Glutamatergic neuron (in vitro differentiated cells): ENCODE data around the gene H2AZ1. TPM values are rescaled to one million over a fixed set of nuclear protein-coding genes. Genes with fewer than 3 reads are reported as not detected.
A peak's percentile ranks its signal among the peaks of the same experiment; 100 is the strongest.

ENCODE experiments used
- DNase-seq: peaks from one replicate; pipeline ENCODE4 v3.0.0; 2022
- H3K27ac Mint-ChIP-seq: one replicate; pipeline ENCODE4 v1.8.0; 2020; ENCODE audit warnings: mild to moderate bottlenecking, mixed read lengths, inconsistent platforms; ENCODE audit not compliant: unreplicated experiment
- H3K27me3 Mint-ChIP-seq: one replicate; pipeline ENCODE4 v1.8.0; 2020; ENCODE audit warnings: mild to moderate bottlenecking, moderate library complexity, mixed read lengths, inconsistent platforms; ENCODE audit not compliant: unreplicated experiment
- H3K36me3 Mint-ChIP-seq: one replicate; pipeline ENCODE4 v1.8.0; 2020; ENCODE audit warnings: mild to moderate bottlenecking, mixed read lengths, inconsistent platforms; ENCODE audit not compliant: unreplicated experiment
- H3K4me1 Mint-ChIP-seq: one replicate; pipeline ENCODE4 v1.8.0; 2020; ENCODE audit warnings: mild to moderate bottlenecking, low read depth, mixed read lengths, inconsistent platforms; ENCODE audit not compliant: unreplicated experiment
- H3K4me3 Mint-ChIP-seq: one replicate; pipeline ENCODE4 v1.8.0; 2020; ENCODE audit warnings: mild to moderate bottlenecking, mixed read lengths, inconsistent platforms; ENCODE audit not compliant: unreplicated experiment
- H3K9me3 Mint-ChIP-seq: one replicate; pipeline ENCODE4 v1.8.0; 2020; ENCODE audit warnings: mild to moderate bottlenecking, moderate library complexity, mixed read lengths, inconsistent platforms; ENCODE audit not compliant: unreplicated experiment
- CTCF ChIP-seq: fragments of 200-600 bp; sonication (generic); IDR thresholded peaks from one replicate; pipeline ENCODE4 v1.5.0; 2021; ENCODE audit not compliant: partially characterized antibody, unreplicated experiment
- total RNA-seq: library from RNA; stranded (reverse); fragmentation: NEBNext Ultra II Directional; extraction: Animal tissue kit (Norgen Biotek cat#: 25700); gene quantifications from one replicate; pipeline ENCODE4 v1.2.1, GENCODE V29; 2021; ENCODE audit not compliant: unreplicated experiment

Gene H2AZ1
- total RNA-seq, 1 donor from 2014 or later: 246 TPM

GRCh38 chr4:99950913-99951254, 809 bp upstream of the H2AZ1 start:
- no peak for DNase-seq
- peaks cover 3% of the 10 kb centered on the region for H3K9me3 Mint-ChIP-seq
- H3K36me3 Mint-ChIP-seq: peaks cover 2% of the 10 kb centered on the region
- H3K4me1 Mint-ChIP-seq: peaks cover 3% of the 10 kb centered on the region
- peaks cover 3% of the 10 kb centered on the region for H3K27me3 Mint-ChIP-seq
- TF ChIP-seq CTCF: no peak
- no peak overlapping the region for H3K27ac Mint-ChIP-seq
- H3K4me3 Mint-ChIP-seq: no peak overlapping the region

DNA sequence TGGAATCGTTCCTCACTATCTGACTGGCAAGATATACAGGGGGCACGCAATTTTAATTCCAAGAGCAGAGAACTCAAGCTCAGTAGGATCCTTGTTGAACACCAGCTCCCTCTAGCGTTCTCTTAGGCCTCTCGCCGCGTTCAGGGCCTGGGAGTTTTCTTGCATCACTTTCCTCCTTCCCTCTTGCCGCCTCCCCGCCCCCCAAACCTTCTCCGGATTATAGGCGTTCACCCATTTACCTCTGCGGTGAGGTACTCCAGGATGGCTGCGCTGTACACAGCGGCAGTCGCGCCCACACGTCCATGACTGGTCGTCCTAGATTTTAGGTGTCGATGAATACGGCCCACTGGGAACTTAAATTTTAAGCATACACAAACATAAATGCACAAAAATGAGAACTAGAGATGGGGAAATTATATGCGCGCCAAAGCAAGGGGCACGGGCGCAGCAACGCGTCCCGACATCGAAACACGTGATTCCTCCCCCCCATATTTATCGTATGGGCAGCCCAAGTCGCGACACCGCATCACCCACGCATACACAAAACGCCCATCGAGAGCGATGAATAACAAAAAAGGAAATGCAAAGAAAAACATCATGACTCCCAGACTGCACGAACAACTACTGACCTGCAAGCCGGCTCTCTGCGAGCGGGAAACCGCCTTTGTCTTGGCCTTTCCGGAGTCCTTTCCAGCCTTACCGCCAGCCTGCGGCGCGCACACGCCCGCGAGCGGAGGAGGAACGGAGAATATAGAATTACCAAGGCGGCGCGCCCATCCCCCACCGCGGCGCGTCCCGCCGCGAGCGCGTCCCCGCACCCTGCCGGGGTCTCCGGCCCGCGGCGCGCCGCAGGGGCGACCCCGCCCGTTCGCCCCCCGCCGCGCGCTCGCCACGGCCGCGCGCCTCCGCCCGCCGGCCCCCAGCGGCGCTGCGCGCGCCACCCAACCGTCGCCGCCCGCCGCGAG, 759 bp downstream of the H2AZ1 start:
- DNase-seq: peak; percentile 88
- Mint-ChIP-seq H3K27me3 (peaks cover 2% of the 10 kb centered on the region), H3K36me3 (no peaks in the 10 kb centered on the region), H3K27ac (no peak overlapping the region), H3K4me1 (peaks cover 7% of the 10 kb centered on the region), H3K9me3 (peaks cover 6% of the 10 kb centered on the region), H3K4me3 (no peak overlapping the region)
- TF ChIP-seq CTCF: peak; percentile 74

- peaks cover 2% of the 10 kb centered on the region for H3K27me3 Mint-ChIP-seq
- TF ChIP-seq CTCF: no peak
- no peak overlapping the region for H3K4me3 Mint-ChIP-seq
- peak overlapping the region; percentile 92 for H3K27ac Mint-ChIP-seq
- DNase-seq: no peak
- peaks cover 6% of the 10 kb centered on the region for H3K9me3 Mint-ChIP-seq
- H3K4me1 Mint-ChIP-seq: peaks cover 7% of the 10 kb centered on the region
- H3K36me3 Mint-ChIP-seq: no peaks in the 10 kb centered on the region
These were observed 2.5 kb downstream of the H2AZ1 start for GRCh38 chr4:99947608-99948007.

DNA sequence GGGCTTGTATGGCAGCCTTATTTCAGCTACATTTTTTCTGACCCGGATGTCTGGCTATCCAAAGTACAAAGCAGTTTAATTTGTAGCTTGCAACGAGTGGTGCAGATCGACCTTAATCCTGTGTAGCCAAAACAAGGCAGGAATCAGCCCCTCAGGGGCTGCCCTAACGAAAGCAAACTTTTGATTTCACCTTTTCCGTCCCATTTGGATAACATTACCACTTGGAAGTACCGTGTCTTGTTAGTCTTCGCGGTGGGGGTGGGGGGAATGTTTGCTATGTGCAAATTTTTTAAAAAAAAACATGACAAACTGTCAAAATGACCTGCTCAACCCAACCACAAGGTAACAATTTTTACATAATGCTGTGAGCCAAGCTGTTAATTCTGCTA, 2.9 kb downstream of the H2AZ1 start:
- no peaks in the 10 kb centered on the region for H3K36me3 Mint-ChIP-seq
- H3K27me3 Mint-ChIP-seq: peaks cover 2% of the 10 kb centered on the region
- H3K9me3 Mint-ChIP-seq: peaks cover 6% of the 10 kb centered on the region
- H3K4me3 Mint-ChIP-seq: no peak overlapping the region
- H3K27ac Mint-ChIP-seq: peak overlapping the region; percentile 92
- no peak for TF ChIP-seq CTCF
- peaks cover 7% of the 10 kb centered on the region for H3K4me1 Mint-ChIP-seq
- DNase-seq: no peak
